Measurements from ENCODE around the gene KCNK17.

The KCNK17 gene, protein sequence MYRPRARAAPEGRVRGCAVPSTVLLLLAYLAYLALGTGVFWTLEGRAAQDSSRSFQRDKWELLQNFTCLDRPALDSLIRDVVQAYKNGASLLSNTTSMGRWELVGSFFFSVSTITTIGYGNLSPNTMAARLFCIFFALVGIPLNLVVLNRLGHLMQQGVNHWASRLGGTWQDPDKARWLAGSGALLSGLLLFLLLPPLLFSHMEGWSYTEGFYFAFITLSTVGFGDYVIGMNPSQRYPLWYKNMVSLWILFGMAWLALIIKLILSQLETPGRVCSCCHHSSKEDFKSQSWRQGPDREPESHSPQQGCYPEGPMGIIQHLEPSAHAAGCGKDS

DNA sequence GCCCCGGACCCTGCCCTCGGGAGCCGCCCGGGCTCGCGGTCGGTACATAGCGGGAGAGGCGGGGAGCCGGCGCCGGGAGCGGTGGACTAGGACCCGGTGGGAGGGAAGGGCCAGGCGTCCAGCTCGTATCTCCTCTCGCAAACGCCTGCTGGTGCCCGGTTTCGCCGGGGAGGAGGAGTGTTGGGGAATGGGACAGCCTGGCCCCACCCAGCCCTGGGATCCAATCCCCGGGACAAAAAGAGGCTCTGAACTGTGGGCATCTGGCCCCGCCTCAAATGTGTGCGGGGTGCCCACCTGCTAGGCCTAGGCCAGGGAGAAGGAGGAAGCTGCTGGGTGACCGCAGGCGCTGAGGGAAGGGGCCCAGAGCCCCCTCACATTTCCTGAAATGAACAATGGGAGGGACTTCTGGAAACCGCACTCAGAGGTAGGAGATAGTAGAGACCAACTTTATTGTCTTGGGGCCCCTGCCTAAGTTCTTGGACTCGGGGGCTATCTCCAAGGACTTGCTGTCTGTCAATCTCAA lies at the start of gene KCNK17:
TSS of gene KCNK17 (minus strand) at position 147 of the 523 bp plus-strand sequence. CDS start at position 48, 99 bp downstream.
- Histone ChIP-seq H2AFZ (ENCODE audit: low read depth, low read length) (no peak within 1 kb of the TSS), H3K4me3 (ENCODE audit: low read length) (no peak within 1 kb of the TSS), H3K27me3 (ENCODE audit: insufficient read depth, low read length) (peaks cover 52% of the 10 kb centered on the region), H3K36me3 (ENCODE audit: insufficient read depth, low read length) (no peaks in the 10 kb centered on the region), H3K4me1 (ENCODE audit: insufficient read depth, low read length) (no peaks in the 10 kb centered on the region), H3K9me3 (ENCODE audit: low read length) (no peaks in the 10 kb centered on the region)

DNA sequence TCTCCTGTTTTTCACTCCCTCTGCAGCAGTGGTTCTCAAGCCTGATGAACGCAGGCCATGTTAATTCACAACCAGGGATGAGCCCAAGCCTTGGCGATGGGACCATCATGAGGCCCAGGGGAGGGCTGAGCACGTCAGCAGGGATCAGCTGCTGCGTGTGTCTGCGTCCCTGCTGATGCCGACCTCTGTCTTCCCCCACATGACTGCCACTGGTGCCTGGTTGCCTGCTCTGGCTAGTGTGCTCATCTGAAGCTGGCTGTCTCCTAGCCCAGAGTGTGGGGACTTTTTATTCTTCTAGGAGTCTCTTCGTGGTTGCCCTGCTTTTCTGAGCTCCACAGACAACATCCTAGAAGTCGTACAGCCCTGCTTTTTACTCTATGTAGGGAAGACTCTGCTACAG lies 49.1 kb upstream of the KCNK17 start:
- Histone ChIP-seq H3K36me3 (ENCODE audit: insufficient read depth, low read length) (no peaks in the 10 kb centered on the region), H3K9me3 (ENCODE audit: low read length) (no peaks in the 10 kb centered on the region), H2AFZ (ENCODE audit: low read depth, low read length) (no peak overlapping the region), H3K27me3 (ENCODE audit: insufficient read depth, low read length) (no peaks in the 10 kb centered on the region), H3K4me1 (ENCODE audit: insufficient read depth, low read length) (no peaks in the 10 kb centered on the region), H3K4me3 (ENCODE audit: low read length) (no peak overlapping the region)

DNA sequence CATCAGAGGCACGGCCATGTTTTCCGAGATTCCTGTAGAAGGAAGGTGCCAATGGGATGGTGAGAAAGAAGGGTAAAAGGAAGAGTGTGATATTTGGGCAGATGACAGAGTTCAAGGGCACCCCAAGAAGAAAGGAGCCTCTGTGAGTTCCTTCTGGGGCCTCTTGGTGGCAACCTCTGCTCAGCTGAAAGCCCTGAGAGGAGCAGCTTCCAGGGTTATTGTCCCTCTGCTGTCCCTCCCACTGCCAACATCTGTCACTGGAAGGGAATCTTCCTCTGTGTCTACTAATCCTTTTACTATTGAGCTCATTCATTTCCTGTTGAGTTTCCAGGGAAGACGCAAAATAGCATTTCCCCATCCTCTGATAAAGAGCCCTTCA lies 48.3 kb upstream of the KCNK17 start:
- Histone ChIP-seq H3K4me1 (ENCODE audit: insufficient read depth, low read length) (no peaks in the 10 kb centered on the region), H3K27me3 (ENCODE audit: insufficient read depth, low read length) (no peaks in the 10 kb centered on the region), H2AFZ (ENCODE audit: low read depth, low read length) (no peak overlapping the region), H3K4me3 (ENCODE audit: low read length) (no peak overlapping the region), H3K9me3 (ENCODE audit: low read length) (no peaks in the 10 kb centered on the region), H3K36me3 (ENCODE audit: insufficient read depth, low read length) (no peaks in the 10 kb centered on the region)

DNA sequence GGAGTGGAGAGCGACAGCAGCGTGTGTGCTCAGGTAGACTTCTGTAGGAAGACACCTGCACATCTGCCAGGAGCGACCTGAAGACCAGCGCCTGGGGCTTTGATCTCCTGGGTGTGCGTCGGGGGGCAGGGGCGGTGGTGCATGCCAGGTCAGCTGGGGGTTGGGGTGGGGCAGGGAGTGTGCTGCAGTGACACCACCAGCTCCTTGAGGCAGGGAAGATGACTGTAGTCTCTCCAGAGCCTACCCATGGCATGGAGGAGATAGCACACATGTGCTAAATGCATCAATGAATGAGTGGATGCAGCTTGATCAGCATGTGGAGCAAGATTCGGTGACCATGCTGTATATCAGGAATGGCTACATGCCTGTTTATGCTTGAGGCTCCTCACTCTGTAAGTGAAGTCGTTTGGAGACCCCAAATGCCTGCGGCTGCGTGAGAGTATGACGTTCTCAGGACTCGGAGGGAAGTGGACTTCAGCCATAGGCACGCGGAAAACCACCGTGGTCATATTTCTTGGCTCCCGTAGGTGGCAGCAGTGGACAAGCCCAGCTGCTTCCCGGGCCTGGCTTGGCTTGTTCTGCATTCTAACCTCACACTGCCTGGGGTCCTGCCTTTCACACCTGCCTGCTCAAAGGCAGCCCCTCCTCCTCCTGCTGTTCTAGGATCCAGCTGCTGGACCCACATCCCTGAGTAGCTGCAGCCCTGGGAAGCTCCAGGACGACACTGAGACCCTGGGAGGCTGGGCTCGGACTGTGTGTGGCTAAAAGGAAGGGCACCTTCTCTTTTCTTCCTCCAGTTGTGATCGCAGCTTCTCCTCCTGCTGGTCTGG lies 47.7 kb upstream of the KCNK17 start:
- no peak overlapping the region for H2AFZ ChIP-seq (ENCODE audit: low read depth, low read length)

DNA sequence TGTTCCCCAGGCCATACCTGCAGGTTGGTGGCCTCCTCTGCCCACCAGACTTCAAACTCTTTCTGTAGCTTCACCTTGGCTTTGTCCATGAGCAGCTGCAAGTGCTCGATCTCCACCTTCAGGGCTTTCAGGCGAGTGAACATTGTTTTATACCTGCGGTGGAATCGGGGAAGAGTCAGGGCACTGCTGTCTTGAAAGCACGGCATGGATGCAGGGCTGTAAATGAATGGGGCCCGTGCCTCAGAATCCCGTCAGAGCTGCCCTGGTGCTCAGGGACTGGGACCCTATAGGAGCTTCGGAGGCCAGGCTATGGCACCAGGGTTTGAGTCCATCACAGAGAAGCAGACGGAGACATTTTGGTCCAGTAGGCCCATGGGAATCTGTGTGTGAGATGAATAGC lies 46.2 kb upstream of the KCNK17 start:
- Histone ChIP-seq H3K36me3 (ENCODE audit: insufficient read depth, low read length) (no peaks in the 10 kb centered on the region), H3K4me3 (ENCODE audit: low read length) (no peak overlapping the region), H3K9me3 (ENCODE audit: low read length) (no peaks in the 10 kb centered on the region), H3K27me3 (ENCODE audit: insufficient read depth, low read length) (no peaks in the 10 kb centered on the region), H2AFZ (ENCODE audit: low read depth, low read length) (no peak overlapping the region), H3K4me1 (ENCODE audit: insufficient read depth, low read length) (no peaks in the 10 kb centered on the region)

More for the DNA sequence above, 47.7 kb upstream of the KCNK17 start:
- no peaks in the 10 kb centered on the region for H3K9me3 ChIP-seq (ENCODE audit: low read length)
- H3K4me3 ChIP-seq (ENCODE audit: low read length), result no peak overlapping the region
- H3K36me3 ChIP-seq (ENCODE audit: insufficient read depth, low read length), result no peaks in the 10 kb centered on the region
- no peaks in the 10 kb centered on the region for H3K27me3 ChIP-seq (ENCODE audit: insufficient read depth, low read length)
- H3K4me1 ChIP-seq (ENCODE audit: insufficient read depth, low read length), result no peaks in the 10 kb centered on the region

DNA sequence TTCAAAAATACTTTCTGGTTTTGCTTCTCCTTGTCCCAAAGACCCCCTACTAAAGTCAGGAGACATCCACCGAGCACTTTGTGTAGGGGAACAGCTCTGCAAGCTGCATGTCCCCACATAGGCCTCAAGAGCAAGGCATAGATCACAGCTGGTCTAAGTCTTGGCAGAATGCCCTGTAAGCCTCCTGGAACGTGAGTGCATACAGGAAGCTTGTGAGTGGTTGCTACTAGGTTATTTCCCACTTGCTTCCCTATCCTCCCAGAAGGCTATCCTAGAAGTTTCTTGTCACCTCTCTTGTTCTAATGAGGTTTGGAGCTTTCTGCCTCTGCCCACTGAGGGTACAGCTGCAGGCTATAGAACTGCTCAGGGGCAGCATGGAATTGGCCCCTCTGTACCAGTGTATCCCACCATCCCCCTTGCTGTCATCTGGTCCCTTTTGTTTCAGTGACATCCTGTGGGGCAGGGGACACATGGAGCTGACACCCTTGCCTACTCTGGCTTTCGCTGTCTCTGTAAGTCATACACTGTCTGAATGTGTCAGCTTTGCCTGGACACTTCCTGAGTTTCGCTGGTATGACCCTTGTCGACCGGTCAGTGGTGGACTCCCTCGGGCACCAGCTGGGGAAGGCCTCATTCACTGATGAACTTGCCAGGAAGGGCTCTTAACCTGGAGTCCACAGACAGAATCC lies 43.9 kb upstream of the KCNK17 start:
- H3K4me1 ChIP-seq (ENCODE audit: insufficient read depth, low read length), result no peaks in the 10 kb centered on the region
- H3K9me3 ChIP-seq (ENCODE audit: low read length), result no peaks in the 10 kb centered on the region
- no peaks in the 10 kb centered on the region for H3K27me3 ChIP-seq (ENCODE audit: insufficient read depth, low read length)
- H2AFZ ChIP-seq (ENCODE audit: low read depth, low read length), result no peak overlapping the region
- no peaks in the 10 kb centered on the region for H3K36me3 ChIP-seq (ENCODE audit: insufficient read depth, low read length)
- no peak overlapping the region for H3K4me3 ChIP-seq (ENCODE audit: low read length)

DNA sequence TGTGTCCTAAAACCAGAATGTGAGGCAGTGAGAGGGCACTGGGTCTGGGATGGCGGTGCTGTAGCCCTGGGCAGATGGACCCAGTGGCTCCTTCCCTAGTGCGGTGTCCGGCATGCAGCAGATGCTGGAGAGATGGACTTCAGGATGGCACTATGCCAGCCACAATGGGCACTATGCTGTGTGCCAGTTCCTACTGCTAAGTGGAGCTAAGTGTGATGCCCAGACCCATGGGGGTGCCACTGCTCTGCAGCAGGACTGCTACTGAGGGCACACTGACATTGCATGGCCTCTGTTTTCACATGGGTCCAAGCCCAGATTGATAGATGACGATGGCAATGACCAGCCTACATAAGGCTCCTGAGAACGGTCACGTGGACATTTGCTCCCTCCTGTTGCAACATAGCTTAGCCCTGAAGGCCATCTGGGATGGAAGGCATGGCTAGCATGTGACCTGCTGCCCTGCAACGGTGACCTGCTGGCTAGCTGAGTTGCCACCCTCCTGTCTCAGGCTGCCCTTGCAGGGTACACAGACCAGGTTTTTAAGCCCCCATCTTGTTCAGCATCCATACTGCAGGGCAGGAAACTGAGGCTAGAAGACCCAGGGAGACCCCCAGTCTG lies 39.6 kb upstream of the KCNK17 start:
- Histone ChIP-seq H2AFZ (ENCODE audit: low read depth, low read length) (no peak overlapping the region), H3K9me3 (ENCODE audit: low read length) (no peaks in the 10 kb centered on the region), H3K36me3 (ENCODE audit: insufficient read depth, low read length) (no peaks in the 10 kb centered on the region), H3K4me3 (ENCODE audit: low read length) (no peak overlapping the region), H3K4me1 (ENCODE audit: insufficient read depth, low read length) (no peaks in the 10 kb centered on the region), H3K27me3 (ENCODE audit: insufficient read depth, low read length) (no peaks in the 10 kb centered on the region)

DNA sequence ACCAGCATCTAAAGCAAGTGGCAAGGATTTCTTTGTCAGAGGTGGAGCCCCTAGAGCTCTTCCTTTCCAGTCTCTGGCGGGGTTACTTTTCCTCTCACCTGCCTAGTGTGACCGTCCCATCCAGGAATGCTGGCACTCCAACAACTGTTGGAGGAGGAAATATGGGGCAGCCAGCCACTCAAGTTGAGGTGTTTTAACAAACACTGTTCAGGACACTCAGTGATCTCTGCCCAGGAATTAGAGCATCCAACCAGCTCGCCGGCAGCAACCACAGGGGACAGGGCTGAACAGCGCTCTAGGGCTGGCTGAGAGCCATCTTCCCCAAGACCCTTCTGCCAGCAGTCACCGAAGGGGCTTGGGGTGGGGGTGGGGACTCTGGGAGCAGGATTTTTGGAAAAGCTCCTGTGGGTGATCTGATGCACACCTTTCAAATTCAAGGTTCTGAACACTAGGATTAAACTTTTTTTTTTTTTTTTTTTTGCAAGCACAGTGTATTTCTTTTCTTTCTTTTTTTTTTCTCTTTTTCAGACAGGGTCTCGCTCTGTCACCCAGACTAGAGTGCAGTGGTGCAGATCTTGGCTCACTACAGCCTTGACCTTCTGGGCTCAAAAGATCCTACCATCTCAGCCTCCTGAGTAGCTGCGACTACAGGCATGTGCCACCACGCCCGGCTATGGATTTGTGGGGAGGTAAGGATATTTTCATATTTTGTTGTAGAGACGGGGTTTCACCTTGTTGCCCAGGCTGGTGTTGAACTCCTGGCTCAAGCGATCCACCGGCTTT lies 36.7 kb upstream of the KCNK17 start:
- no peak overlapping the region for H2AFZ ChIP-seq (ENCODE audit: low read depth, low read length)
- no peaks in the 10 kb centered on the region for H3K9me3 ChIP-seq (ENCODE audit: low read length)
- no peaks in the 10 kb centered on the region for H3K27me3 ChIP-seq (ENCODE audit: insufficient read depth, low read length)
- H3K36me3 ChIP-seq (ENCODE audit: insufficient read depth, low read length), result no peaks in the 10 kb centered on the region
- no peaks in the 10 kb centered on the region for H3K4me1 ChIP-seq (ENCODE audit: insufficient read depth, low read length)
- no peak overlapping the region for H3K4me3 ChIP-seq (ENCODE audit: low read length)

DNA sequence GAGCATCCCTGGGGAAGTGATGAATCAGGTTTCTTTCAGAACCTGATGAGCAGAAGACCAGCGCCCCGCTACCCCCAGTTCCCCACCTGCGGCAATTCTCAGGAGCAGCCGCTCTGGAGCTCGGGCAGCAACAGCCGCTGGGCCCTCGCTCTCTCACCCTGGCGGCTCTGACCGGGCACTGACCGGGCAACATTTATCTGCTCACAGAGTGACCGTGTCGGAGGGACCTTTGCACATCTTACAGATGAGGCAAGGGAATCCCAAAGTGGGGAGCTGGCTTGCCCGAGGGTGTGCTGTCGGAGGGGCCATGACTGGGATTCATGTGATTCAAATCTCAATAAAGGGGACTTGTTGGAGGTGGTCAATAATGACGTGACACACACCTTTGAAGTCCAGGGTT lies 34.5 kb upstream of the KCNK17 start:
- Histone ChIP-seq H3K4me1 (ENCODE audit: insufficient read depth, low read length) (no peaks in the 10 kb centered on the region), H2AFZ (ENCODE audit: low read depth, low read length) (no peak overlapping the region), H3K36me3 (ENCODE audit: insufficient read depth, low read length) (no peaks in the 10 kb centered on the region), H3K27me3 (ENCODE audit: insufficient read depth, low read length) (no peaks in the 10 kb centered on the region), H3K4me3 (ENCODE audit: low read length) (no peak overlapping the region), H3K9me3 (ENCODE audit: low read length) (no peaks in the 10 kb centered on the region)

DNA sequence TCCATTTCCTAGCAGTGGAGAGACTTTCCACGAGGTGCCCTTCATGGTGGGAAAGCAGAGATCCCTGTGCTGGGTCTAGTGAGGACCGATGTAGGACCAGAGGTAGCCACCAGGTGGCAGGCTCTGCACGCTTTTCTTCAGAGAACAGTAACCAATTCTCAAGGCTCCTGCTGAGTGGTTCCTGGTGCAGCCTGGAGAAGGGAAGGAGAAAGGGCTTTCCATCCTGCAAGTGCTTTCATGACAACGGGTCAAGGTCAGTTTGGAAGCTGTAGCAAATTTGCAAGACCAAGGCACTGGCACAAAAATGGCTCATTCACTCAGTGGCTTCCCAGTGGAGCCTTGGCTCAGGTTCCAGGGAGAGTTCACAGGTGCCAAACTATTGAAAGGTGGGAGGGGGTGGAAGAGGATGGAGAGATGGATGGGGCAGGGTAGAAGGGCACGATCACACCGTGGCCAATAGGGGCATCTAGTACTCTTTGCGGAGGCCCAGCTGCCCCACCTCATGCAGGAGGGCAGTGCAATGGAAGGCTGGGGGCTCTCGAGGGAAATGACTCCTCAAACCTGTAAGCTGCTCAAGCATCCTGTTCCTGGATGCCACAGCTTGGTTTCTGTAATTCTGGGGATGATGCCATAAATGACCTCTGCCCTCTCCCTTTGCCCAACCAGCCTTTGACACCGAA lies 33.8 kb upstream of the KCNK17 start:
- Histone ChIP-seq H2AFZ (ENCODE audit: low read depth, low read length) (no peak overlapping the region), H3K4me1 (ENCODE audit: insufficient read depth, low read length) (no peaks in the 10 kb centered on the region), H3K27me3 (ENCODE audit: insufficient read depth, low read length) (no peaks in the 10 kb centered on the region), H3K4me3 (ENCODE audit: low read length) (no peak overlapping the region), H3K36me3 (ENCODE audit: insufficient read depth, low read length) (no peaks in the 10 kb centered on the region), H3K9me3 (ENCODE audit: low read length) (no peaks in the 10 kb centered on the region)

DNA sequence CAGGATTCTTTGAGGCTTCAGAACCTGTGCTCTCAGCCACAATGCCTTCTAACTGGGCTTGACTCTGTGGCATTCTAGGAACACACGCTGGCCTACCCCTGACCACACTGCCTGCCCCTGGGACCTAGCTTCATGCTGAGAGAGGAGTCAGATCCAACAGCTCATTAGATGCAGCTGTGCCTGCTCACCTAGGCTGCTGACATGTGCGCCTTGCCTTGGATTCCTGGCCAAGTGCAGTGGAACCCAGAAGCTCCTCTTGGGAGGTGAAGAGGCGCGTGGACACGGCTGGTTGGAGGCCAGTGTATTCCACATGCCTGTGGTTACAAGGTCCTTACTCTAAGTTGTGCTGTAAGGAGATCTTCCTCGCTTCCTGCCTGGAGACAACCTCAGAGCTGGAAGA lies 33.0 kb upstream of the KCNK17 start:
- no peaks in the 10 kb centered on the region for H3K9me3 ChIP-seq (ENCODE audit: low read length)
- no peak overlapping the region for H2AFZ ChIP-seq (ENCODE audit: low read depth, low read length)
- H3K4me1 ChIP-seq (ENCODE audit: insufficient read depth, low read length), result no peaks in the 10 kb centered on the region
- H3K4me3 ChIP-seq (ENCODE audit: low read length), result no peak overlapping the region
- no peaks in the 10 kb centered on the region for H3K36me3 ChIP-seq (ENCODE audit: insufficient read depth, low read length)
- H3K27me3 ChIP-seq (ENCODE audit: insufficient read depth, low read length), result no peaks in the 10 kb centered on the region

DNA sequence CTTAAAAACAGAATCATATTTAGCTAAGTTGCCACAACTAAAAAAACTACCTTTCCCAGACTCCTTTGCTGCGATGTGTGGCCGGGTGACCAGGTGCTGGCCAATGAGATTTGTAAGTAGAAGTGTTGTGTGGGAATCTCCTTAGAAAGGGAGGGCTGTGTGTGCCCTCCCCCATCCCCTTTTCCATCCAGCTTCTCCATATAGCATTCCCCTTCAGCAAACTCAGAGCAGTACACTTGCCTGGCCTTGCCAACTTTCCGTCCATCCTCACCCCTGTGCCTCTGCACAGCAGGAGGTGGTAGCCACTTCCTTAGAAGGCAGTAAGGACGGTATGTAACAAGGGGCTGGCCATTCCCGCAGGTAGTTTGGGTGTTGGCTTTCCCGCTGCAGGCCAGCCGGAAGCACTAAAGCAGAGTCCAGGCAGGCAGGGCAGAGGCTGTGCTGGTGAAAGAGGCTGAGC lies 30.6 kb upstream of the KCNK17 start:
- no peak overlapping the region for H3K4me3 ChIP-seq (ENCODE audit: low read length)
- no peaks in the 10 kb centered on the region for H3K27me3 ChIP-seq (ENCODE audit: insufficient read depth, low read length)
- H2AFZ ChIP-seq (ENCODE audit: low read depth, low read length), result no peak overlapping the region
- no peaks in the 10 kb centered on the region for H3K4me1 ChIP-seq (ENCODE audit: insufficient read depth, low read length)
- no peaks in the 10 kb centered on the region for H3K9me3 ChIP-seq (ENCODE audit: low read length)
- H3K36me3 ChIP-seq (ENCODE audit: insufficient read depth, low read length), result no peaks in the 10 kb centered on the region

Measured in neuron (in vitro differentiated cells).